Cortex of kidney (tissue), 1 donor: ENCODE data around the gene MRPL37.

Source experiments
- DNase-seq: peaks from one replicate; lab custom pipeline; 2025; lab: John Stamatoyannopoulos, UW

Gene MRPL37

DNA sequence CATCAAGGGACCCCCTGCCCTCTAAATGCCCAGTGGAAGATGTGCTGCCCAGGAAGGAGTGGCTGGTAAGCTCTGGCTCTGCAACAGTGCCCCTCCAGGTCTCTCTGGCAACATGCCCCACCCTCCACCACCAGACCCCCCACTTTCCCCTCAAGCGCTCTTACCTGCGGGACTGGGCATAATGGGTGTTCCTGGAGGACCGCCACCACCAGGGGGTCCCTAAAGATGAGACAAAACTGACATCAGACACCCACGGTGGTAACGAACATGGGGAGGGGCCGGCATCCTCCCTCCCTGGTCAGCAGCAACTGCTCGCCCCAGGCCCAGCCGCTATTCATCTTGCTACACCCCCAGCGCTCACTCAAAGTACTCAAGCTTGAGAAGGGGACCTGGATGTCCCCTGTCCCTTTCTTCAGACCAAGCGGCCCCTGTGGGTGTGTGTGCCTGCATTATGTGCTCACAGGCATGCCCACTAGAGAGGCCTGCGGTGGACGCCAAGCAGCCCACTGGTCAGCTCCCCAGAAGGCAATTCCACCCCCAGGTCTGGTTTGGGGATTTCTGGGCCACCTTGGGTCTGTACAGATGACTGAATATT, 40.9 kb downstream of the MRPL37 start:
- no peak for DNase-seq

DNA sequence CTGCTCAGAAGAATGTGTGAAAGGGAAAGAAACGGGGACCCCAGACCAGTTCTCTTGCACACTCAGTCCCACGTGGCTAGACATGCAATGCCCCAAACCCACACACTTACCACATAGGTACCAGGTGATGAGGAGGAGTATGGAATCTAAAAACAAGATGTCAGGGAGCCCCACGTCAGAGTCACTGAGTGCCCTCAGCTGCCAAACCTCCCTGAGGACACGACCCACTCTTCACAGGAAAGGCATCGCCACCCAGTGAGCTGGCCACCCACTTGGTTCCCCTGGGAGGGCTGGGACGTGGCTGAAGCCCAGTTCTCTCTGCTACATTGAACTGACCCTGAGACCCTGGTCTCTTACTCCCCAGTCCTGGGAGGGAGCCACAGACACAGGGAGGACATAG, 41.4 kb downstream of the MRPL37 start:
- DNase-seq = no peak

DNA sequence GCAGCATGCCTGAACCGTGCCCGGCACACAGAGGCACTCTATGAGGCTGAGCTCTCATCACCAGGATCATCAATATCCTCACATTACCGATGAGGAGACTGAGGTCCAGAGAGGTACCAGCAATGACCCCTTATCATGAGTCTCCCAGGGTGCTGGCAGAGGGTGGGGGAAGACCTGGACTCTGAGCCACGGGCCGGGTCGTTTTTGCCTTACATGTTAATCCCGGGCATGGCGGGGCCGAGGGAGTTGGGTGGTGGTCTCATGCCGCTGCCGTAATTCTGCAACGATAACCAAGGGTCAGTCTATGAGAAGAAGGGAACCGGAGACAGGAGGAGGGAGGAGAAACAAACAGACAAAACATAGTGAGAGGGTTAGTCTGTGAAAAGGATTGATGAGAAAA, 43.1 kb downstream of the MRPL37 start:
- no peak for DNase-seq

DNA sequence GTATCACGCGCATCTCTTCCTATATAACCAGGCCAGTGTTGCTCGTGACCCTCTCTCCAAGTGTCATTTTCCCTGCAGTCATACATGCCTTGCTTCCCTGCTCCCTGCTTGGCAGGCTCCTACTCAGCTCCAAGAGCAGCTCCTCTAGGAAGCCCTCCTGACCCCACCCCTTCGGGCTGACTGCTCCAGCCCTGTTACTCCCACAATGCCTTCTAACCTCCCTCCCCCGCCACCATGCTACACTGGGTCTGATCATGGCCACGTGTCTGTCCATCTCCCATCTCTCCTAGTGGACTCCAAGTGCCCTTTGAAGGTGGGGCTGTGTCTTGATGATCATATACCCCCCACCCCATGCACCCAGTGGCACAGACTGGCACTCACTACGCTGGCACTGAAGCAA, 44.7 kb downstream of the MRPL37 start:
- DNase-seq = no peak

DNA sequence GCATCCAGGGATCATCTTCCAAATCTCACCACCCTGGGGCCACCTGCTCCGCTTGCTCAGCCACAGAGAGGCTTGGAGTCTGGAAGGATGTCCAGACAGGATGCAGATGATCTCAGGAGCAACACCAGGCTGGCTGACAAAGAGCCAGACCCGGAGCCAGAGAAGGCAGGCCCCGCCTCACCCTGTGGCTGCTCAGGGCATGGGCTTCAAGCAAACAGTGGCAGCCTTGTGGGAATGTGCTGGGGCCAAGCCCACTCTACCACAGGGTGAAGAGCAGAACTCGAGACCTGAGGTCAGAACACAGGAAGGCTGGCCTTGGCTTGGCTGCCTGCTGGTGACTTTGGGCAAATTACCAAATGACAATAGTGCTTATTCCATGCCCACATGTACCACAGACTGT, 45.5 kb downstream of the MRPL37 start:
- DNase-seq = no peak

DNA sequence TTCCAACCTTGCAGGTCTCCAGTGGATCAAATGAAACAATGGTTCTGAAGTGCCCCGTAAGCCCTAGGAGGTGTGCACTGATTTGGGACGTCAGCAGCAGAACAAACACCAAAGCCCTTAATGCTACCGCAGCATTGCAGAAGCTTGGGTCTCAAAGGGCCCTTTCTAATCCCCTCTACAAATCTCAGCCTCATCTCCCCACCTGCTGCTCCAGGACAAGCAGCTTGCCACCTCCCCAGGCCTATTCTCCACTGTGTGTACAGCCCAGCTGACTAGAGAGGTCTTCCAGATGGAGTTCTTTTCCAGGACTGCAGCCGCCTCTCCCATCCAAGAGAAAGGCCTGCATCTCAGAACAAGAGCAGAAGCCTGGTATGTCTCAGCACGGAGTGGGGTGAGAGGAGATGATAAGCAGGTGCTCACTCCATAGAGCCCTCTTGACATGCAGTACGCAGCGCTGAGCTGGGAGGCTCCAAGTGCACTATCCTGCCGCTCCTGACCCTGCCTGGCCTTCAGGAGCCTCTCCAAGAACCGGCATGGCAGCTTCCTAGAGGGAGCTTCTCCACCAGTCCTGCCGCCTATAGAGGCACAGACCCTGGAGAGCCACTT, 46.3 kb downstream of the MRPL37 start:
- DNase-seq = no peak

DNA sequence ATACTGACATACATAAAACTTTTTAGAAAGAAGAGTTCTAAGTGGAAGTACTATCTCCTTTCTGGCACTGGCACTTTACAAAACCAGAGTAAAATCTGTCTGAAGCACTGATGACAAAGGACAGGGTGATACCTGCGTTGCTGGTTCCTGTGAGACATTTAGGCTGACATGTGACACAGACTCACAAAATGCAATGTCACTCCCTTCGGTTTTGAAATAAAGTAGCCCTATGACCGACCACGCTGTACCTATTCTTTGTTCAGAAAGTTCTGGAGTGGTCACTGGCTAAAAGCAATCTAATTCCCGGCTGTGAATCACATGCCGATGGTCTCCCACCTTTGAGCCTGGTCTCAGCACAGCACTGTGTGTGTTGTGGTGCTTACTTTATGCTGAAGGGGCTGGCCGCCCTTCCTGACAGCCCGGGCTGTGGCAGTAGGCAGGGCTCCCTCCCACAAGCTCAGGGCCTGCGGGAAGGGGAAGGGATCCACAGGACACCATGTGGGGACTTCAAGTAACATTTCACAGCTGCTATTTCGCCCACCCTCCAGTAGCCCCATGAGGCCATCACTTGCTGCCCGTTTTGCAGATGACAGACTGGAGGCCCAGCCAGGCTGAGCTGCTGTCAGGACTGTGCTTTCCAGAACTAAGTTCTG, 48.0 kb downstream of the MRPL37 start:
- DNase-seq = no peak

DNA sequence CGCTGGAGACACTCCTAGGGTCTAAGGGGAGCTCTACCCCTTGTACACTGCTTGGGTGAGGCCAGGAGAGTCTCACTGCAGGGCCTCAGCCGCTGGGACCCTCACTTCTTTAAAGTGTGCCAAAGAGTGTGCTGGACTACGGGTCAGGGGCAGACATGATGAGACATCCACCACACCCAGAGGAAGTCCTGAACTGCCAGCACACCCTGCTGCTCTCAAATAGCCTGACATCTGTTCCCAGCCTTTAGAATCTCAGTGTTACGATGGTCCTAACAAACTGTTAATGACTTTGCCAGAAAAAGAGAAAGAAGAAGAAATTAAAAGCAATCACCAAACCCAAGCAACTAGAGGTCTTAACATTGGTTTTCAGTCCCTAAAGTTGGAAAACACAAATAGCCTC, 49.0 kb downstream of the MRPL37 start:
- DNase-seq = no peak

DNA sequence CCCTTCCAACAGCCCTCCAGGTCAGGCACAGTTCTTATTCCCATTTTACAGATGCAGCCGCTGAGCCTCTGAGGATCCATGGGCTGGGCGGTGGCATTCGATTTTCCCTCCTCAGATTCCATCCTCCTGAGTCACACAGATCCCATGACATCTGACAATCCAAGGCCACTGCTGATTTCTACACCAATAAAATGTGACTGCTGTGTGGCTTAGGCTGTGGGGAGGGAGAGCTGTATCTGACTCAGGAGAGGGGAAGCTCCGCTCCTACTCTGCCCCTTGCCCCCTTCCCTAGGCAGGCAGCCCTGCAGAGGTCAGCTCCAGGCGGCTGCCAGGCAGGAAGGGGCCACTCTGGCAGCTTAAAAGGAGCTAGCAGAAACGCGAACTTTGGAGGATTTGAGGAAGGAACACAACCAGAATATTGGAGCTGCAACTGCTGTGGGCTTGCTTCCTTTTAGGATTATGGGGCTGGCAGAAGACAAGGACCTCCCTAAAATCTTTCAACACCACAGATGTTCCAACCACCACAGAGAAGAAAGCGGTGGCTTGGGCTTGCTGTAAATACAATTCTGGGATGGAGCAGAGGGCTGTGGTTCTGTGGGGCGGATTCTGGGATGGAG, 50.0 kb downstream of the MRPL37 start:
- no peak for DNase-seq

DNA sequence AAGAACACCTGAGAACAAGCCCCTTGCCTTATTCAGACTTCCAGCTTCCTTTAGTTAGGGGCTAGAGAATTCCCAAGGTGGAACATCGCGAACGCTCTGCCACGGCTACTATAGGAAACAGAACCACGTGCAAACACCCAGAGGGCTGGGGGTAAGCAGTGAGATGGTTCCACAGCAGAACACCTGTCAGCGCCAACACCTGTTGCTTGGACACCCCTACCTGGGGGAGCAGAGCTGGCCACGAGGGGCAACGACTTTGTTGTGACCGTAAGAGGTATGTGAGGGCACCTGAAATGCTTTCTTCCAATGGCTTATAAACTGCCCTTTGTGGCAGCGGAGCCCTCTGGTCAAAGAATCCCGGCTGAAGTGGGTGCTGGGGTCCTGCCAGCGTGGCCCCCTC, 50.7 kb downstream of the MRPL37 start:
- DNase-seq = no peak

DNA sequence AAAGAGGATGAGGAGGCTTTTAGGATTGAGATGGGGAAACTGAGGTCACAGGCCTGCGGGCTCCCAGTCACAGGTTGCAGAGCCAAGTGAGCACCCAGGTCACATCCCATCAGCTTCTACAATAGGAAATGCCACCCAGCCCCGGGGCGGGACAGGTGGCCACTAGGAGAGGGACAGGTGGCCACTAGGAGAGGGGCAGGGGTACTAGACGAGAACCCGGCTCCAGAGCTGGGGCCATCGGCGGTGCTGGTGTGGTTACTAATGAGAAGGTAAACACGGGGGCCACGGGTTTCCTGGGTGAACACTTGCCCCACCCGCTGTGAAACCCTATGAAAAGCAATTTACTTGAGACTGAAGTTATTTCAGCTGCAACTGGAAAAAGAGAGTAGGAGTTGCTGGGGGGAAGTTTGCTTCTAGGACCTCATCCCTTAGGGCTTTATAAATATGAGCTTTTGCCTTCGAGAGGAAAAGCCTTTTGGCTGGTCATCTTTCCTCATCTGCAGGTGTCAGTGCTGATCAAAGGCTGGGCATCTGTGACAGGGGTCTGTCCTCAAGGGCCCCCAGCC, 52.5 kb downstream of the MRPL37 start:
- DNase-seq = no peak

DNA sequence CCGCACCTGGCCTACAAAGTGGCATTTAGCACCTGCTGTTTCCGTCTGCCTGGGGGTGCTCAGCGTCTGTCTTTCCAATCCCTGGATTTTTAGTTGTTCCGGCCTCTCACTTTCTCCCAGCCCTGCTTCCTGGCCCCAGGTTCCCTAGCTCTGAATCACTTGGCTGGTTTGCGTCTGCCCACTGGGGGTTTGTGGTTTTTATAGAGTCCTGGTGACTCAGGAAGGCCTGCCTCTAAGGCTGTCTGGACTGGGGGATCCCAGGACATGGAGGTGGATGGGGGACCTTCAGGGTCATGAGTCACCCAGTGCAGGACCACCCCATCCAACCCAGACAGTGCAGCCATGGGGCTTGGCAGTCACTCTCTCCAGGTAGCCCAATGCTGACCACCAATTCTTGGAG, 53.5 kb downstream of the MRPL37 start:
- no peak for DNase-seq

DNA sequence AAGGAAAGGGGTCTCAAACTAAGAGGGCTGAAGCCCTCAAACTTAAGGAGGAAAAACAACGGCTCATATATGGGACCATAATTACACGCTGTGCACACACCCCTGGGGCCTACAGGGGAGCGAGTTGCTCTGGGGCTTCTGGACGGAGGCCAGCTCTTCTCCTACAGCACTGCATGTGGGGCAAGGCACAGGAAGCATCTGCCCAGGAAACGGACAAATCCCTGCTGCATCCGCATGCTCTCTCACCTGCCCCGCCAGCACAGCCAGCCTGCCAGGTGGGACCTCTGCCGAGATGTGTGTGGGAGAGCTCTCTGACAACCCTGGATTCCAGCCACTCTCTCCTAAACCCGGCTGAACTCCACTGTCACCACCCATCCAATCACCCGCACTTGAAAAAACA, 54.1 kb downstream of the MRPL37 start:
- DNase-seq = no peak

DNA sequence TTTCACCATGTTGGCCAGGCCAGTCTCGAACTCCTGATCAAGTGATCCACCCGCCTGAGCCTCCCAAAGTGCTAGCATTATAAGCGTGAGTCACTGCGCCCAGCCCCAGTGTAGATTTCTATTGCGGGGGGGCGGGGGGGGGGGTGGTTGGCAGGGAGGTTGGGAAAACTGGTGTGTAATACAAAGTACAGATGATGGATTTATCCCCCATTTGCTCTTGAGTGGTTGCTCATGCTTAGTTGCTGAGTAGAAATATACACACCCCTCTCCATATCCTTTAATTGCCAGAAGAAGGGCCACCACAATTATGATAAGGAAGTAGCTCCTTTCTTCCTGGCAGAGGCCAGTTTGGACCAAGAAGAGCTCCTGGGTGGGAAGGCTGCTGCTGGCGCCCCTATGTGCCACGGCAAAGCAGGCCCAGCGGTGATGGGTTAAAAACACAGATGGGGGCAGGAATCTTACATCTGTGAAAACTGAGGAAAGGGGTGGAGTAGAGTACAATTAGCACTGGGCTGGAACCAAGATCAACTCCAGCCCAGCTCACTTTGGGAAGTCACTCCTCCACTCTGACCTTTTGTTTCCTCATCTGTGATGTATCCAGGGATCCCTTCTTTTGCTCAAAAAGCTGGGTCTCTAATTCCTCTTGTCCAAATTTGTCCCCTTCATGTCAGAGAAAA, 55.2 kb downstream of the MRPL37 start:
- no peak for DNase-seq

DNA sequence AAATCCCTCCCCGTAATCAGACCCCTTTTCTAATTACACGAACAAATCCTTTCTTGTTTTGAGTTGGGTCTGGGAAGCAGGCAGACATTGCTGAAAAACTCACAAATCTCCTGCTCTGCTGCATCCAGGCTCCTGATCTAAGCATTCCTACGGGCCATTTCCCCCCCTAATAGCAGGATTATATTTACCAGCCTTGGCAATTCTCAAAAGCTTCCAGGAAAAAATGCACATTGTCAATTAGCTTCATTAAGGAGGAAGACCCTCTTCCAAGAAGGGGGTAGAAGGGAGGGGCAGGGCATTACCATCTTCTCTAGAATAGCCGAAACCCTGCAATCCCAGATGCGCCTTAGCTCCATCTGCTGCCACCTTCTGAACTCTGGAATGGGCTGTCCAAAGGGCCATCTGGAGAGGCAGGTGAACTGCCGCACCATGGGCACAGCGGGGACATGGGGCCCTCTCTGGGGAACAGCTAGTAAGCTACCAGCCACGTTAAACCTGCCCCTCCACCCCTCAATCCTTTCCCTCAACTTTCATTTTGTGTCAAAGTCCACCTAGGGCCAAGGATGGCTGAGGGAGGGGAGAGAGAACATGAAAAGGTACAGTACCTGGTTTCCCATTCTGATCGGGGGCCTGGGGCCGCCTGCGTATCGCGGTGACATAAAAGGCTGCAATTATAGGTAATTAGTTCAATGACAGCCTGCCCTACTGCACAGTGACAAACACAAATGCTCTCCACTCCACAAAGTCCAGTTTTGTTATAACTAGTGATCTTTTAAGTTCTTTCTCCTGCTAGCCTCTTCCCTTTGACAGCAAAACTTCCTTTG, 56.8 kb downstream of the MRPL37 start:
- DNase-seq = no peak

DNA sequence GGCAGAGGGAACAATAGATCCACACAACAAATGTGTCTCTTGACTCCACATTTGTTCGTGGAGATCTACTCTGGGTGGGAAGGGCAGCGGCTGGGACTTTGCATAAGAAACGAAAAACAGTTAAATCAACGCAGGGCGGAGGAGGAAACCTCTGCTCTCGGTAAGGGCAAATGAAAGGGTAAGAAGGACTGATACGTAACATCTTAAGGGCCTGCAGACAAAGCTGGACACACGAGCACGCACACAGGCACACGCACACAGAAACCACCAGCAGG, 57.3 kb downstream of the MRPL37 start:
- DNase-seq = no peak

DNA sequence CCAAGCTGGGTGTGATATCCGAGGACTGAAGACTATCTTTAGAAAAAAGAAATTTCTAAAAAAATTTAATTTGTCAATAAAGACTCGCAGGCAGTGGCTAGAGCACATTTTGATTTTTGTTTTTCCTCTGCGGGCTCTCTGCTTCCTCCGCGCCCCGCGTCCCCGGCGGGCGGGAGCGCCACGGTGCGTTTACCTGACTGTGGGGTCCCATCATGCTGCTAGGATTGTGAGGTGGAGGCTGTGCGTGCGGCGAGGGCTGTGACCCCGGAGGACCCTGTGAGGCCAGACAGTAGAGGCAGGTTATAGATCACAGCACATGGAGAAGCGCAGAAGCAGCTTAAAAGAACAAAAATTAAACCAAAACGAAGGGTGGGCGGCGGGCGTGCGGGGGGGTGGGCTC, 57.9 kb downstream of the MRPL37 start:
- DNase-seq = no peak

DNA sequence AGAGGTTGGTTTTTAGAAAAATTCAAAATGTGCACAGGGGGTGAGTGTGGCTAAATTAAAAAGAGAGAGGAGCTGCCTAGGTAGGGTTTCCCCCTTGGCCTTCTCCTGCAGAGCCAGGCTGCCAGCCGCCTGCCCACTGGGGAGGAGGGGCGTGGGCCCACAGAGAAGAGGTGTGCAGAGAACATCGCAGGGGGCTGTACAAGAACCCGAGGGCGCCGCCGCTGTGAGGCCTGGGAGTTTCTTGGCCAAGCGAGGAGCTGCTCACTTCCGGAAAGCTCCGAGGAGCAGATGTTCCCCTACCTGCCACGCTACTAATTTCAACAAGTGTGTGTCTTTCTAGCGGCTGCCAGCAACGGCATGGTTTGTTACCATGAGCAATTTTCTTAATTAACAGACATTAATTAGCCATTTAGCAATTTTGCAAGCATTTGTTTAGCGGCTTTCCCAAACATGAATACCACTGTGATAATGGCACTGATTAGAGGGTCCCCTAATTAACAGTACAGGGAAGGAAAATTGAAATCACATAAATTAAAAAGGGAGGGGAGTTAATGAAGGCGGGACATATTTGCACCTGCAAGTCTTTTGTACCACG, 59.7 kb downstream of the MRPL37 start:
- DNase-seq = no peak

DNA sequence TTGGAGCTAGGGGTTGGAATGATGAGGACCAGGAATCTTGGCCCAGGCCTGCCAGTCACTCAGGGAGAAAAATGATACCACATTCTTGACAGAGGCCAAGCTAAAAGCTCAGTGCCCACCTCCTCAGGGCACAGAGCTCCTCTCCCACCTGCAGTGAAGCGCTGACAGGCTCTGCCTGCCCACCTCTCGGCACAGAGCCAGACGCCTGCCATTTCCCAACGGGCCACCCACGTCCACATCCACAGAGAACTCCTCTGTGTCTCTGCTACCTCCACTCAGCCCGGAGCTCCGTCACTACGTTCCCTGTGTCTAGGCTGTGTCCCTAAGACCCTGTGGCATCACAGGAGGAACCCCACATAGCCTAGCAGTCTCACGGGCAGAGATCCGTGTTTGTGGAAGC, 60.8 kb downstream of the MRPL37 start:
- no peak for DNase-seq

DNA sequence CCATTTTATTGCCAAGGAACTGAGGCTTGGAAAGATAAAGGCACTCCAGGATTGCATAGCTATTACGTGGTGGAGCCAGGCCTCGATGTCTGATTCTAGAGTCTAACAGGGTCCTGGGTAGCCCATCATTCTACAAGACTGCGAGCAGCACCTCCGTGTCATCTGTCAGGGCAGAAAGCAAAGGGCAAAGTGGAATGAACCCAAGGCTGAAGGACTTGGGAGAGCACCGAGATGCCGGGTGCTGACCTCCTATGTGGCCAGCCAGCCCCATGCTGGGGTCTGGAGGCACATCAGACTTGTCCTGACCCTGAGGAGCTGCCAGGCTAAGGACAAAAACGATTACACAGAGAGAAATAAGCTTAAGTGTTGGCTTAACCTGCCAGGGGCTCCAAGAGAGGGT, 62.3 kb downstream of the MRPL37 start:
- DNase-seq = no peak

DNA sequence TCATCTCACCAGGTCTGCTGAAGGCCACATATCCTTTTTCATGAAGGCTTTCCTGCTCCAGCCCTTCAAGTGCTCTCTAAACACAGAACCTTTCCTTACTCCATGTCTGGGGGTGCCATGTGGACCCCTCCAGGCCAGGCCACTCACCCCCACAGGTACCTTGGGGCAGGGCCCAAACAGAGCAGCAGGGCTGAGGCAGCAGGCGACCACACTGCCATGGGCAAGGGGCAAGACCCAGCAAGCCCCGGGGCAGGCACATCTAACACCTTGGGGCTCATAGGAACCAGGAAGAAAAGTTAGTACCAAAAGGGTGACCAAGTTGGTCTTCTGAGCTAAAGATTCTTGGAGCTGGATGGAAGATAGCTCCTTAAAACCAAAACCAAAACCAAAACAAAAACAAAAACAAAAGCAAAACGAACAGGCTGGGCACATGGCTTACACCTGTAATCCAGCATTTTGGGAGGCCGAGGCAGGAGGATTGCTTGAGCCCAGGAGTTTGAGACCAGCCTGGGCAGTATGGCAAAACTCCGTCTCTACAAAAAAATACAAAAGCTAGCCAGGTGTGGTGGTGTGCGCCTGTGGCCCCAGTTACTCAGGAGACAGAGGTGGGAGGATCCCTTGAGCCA, 63.7 kb downstream of the MRPL37 start:
- no peak for DNase-seq
